Pulmonary artery endothelial cell (primary cell): ENCODE measurements around the gene RPL29. TPM values are rescaled to one million over a fixed set of nuclear protein-coding genes. Genes with fewer than 3 reads are reported as not detected.
A peak's percentile ranks its signal among the peaks of the same experiment; 100 is the strongest.
"Not testable (repeated sequence)": the region's sequence is repeated elsewhere in the genome, so short reads cannot be mapped to it uniquely, and the experiment has no call there.

Experiments used
- DNase-seq: peaks from one replicate; pipeline ENCODE4 v3.0.0-alpha.2; 2011; ENCODE audit warnings: low read depth, low spot score
- total RNA-seq: library from RNA; depleted of rRNA; stranded (reverse); fragments of >200 nt; gene quantifications from 2 replicates; pipeline ENCODE4 v1.2.3, GENCODE V29; 2014

RPL29 gene
- 990 and 1,401 TPM in 2 replicates for total RNA-seq

- peak; percentile 88 for DNase-seq
Observed at GRCh38 chr3:51995346-51996163, at the start of gene RPL29. Gene RPL29 (minus strand): TSS chr3:51995895. CDS start chr3:51995461, 434 bp downstream.

DNA sequence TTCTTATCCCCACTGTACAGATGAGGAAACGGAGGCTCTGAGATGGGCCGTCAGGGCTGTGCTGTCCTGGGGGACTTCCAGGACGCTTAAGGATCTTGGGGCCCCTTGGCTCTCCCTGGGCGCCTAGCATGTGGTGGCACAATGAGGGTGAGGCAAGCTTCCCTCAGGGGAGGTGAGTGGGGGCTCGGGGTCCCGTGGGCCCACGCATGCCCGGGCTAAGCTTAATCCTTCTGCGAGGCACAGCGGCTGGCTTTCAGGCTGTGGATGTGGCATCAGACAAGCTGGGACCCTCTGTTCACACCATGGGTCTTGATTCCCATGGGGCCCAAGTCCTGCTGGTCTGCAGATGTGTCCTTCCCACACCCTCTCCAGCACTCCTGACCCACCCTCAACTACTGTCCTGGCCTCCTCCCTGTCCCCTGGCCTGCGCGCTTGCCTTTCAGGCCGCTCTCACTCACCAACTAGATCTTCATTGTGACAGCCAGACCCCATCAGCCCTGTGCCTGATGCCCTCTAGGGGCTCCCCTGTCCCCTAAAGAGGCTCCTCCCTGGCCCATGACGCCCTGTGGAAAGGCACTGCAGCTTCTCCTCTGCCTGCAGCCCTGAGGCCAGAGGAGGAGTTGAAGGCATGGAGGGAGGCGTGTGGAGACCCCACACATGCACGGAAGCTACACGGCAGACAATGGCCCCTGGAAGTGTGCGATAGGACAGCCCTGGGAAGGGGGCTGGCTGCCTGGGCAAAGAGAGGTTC is 49.3 kb upstream of the RPL29 start:
- no peak for DNase-seq

DNA sequence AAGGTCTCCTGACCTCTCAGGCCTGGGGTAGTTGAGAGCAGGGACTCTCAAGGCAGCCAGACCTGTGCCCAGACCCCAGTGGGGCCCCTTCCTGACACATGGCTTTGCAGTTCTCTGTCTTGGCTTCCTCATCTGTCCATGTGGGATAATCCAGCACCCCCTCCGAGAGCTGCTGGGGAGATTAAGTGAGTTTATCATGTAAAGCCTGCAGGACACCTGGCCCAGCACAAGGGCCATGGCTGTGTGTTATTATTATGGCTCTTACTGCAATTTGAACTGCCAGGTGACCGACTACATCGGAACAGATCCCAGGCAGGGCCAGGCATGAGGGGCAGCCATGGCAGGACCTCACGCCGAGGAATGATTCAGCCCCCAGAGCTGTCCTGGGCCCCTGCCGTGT is 48.1 kb upstream of the RPL29 start:
- DNase-seq, result no peak

GRCh38 chr3:52043039-52043438 is 47.3 kb upstream of the RPL29 start:
- not testable (repeated sequence) for DNase-seq

DNA sequence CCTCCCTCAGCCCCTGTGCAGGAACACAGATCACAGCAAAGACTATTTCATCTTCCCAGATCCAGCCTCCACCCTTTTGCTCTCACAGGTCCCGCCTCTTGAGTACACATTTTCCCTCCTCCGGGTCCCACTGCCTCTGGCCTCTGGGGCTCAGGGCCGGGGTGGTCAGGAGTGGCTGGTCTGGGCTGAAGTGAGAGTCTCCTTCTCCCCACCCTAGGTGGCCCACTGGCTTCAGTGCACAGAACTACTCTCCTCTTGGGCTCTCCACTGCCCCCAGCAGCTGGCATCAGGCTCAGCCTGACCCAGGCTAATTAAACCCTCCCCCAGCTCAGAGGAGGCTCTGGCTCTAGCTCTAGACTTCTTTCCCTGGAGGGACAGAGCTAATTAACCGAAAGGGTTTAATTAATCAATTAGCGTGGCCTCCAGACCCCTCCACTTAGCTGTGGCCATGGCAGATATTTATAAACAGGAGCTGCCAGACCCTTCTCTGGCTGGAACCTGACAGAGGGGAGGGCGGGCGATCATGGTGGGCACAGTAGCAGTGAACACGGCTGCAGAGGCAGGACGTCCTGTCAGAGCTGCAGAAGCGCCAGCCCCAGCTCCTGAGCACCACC is 45.5 kb upstream of the RPL29 start:
- DNase-seq, result no peak

- no peak for DNase-seq
Observed at GRCh38 chr3:52040600-52040999, 44.9 kb upstream of the RPL29 start.

DNA sequence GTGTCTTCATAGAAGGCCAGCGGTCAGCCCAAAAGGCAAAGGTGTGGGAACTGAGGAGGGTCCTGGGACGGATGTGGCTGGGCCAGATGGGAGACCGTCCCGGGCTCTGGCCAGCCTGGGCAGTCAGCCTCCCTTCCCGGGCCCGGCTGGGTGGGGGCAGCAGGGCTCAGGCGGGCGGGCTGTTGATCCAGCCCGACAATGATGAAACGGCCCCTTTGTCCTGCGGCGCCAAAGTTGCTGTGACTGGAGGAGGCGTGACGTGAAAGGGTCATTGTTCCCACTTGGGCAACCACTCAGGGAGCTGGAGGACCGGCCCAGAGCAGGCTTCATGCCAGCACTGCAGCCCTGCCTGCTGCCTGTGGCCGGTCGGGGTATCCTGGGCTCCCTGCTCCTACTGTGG is 44.2 kb upstream of the RPL29 start:
- no peak for DNase-seq

DNA sequence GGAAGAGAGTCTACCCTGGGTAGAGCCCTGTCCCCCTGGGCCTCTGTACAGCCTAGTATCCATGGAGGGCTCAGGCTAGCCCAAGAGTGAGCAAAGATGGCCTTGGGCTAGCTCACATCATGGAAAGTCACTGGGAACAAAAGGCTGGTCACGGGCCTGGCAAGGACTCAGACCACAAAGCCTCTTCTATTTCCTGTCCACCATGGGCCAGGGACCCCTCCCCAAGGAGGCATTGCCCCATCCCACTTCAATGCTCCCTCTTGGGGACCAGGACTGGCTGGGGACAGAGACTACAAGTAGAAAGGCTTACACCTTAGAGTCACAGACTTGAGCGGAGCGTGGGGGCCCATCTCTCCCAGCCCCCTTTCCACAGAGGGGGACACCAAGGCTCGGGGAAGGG is 43.7 kb upstream of the RPL29 start:
- no peak for DNase-seq

DNA sequence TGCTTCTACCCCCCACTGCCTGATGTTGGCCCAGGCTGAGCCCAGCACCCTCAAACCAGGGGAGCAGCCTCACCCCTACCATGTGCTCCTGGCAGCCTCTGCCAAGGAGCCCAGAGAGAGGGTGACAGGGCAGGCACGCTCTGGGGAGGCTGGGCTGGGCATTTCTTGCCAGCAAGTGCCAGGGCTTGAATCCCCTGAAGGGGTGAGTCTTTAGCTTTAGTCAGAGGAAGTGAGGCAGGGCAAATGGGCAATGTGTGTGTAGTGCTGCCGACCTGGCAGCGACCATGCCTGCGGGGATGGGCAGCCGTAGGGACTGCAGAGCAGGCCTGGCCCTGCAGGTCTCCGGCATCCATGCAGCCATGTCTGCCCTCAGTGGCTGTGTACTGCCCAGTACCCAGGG is 42.5 kb upstream of the RPL29 start:
- no peak for DNase-seq

- no peak for DNase-seq
Observed at GRCh38 chr3:52037291-52037690, 41.6 kb upstream of the RPL29 start.

GRCh38 chr3:52036829-52037228 is 41.1 kb upstream of the RPL29 start:
- DNase-seq, result no peak

DNA sequence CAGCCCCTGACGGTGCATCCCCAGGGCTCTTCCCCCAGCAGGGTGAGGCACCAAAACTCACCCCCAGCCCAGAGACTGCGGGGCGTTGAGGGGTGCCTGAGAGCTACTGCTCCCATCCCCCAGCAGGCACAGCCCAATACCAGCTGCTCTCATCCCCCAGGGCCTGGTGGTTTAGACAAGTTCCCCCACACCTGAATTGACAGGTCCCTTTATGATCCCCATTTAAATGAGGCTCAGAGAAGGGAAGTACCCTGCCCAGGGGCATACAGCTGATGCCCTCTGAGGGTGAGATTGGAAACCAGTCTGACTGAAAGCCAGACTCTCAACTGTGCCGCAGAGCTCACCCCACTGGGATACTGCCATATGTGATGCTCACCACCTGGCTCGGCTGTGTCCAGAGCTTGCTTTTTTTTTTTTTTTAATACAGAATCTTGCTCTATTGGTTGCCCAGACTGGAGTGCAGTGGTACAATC is 40.6 kb upstream of the RPL29 start:
- no peak for DNase-seq

DNA sequence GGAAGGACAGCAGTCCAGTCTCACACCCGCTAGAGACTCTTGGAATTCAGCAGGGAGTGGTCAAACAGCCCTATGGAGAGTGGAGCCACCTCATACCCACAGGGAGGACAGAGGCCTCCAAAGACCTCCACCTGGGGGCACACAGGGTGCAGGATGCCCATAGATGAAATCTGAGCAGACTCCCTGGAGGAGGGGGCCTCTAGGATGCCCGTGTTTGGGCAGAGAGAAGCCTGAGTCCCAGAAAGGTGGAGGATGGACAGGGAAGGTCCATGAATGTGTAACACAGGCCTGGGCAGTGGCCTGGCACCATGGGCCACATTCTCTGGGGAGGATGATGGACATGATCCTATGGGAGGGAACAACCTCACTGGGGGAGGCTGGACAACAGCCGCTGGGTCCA is 39.0 kb upstream of the RPL29 start:
- DNase-seq, result no peak

- no peak for DNase-seq
Observed at GRCh38 chr3:52034212-52034611, 38.5 kb upstream of the RPL29 start.

GRCh38 chr3:52033748-52034147 is 38.1 kb upstream of the RPL29 start:
- DNase-seq, result not testable (repeated sequence)

DNA sequence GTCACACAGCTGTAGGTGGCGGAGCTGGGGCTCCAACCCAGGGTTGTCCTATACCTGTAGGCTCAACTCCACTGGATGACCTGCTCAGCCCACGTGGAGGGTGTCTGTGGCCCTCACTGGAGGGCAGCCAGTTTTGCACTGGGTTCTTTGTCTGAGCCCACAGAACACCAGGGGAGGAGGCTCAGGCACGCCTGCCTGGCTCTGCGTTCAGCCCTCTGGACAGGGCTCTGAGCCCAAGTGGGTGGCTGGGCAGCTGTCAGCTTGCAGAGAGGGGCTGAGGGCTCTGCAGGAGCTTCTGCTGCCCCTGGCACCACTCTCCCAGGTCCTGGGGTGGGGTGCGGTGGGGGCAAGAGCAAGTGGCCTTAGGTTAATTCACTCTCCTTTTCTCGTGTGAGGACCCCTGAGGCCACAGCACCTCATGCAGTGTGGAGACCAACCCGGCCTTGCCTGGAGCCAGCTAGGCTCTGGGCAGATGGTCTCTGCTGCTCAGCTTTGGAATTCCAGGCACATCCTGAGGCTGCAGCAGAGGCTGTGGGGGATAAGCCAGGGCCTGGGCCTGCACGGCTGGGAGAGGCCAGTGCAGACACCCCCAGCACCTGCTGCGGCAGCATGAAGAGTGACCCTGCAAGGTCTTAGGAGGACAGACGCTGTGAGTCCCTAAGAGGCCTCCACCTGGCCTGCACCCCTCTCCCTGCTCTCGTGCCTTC is 37.2 kb upstream of the RPL29 start:
- no peak for DNase-seq

DNA sequence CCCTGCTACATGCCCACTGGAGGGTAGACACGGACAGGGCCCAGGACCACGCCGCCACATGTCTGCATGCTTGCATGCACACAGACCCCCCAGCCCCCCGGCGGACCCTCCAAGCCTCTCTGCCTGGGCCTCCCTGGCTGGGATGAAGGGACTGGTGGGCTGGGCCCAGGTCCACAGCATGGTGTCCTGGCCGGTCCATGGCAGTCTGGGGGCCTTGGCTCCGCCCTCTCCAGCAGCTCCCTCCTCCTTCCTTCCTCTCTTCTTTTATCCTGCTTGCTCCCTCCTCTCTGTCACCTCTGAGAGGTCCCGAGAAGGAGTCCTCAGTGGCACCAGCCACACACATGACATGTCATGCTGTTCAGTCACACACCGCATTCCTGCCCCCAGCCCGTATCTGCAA is 36.2 kb upstream of the RPL29 start:
- no peak for DNase-seq

- DNase-seq, result no peak
Observed at GRCh38 chr3:52030714-52031310, 35.1 kb upstream of the RPL29 start.

DNA sequence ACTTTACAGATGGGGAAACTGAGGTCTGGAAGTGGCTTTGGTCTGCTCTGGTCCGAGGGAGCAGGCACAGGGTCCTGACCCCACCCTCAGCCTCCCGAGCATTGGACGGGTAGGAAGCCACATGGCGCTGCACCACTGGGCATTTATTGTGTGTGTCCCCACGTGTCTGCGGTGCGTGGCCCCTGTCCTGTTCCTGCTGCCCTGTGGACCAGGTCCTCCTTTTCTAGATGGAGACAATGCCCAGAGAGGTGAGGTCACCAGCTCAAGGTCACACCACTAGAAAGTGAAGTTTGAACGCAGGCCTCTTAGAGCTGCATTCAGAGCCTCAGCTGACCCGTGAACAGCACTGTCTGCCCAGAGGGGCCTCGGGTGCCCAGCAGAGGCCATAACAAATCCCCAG is 33.8 kb upstream of the RPL29 start:
- no peak for DNase-seq

DNA sequence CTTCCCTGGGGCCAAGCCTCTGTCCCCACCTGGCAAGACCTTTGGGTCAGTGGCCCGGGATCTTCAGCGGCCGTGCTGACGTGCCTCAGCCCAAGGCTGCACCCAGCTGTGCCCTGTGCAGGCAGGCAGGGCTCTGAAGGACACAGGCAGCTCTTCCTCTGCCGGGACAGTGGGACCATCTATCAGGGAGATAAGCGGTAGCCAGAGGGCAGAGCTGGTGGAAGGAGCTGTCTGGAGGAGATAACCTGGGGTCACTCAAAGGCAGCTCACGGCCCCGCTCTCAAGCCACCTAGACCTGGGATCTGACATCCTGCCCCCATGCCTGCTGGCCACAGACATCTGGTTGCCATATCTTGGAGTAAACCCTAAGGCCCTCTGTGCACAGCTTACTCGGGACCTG is 33.4 kb upstream of the RPL29 start:
- no peak for DNase-seq

GRCh38 chr3:52028572-52028971 is 32.9 kb upstream of the RPL29 start:
- no peak for DNase-seq
